GM19395 (cell line): ENCODE results near the gene HOXB6.

Experiments used
- ATAC-seq: cut with Tn5 transposase; IDR thresholded peaks from one replicate; pipeline ENCODE4 v1.9.1; 2021; ENCODE audit warnings: mild to moderate bottlenecking, moderate library complexity; ENCODE audit not compliant: unreplicated experiment

Gene HOXB6

DNA sequence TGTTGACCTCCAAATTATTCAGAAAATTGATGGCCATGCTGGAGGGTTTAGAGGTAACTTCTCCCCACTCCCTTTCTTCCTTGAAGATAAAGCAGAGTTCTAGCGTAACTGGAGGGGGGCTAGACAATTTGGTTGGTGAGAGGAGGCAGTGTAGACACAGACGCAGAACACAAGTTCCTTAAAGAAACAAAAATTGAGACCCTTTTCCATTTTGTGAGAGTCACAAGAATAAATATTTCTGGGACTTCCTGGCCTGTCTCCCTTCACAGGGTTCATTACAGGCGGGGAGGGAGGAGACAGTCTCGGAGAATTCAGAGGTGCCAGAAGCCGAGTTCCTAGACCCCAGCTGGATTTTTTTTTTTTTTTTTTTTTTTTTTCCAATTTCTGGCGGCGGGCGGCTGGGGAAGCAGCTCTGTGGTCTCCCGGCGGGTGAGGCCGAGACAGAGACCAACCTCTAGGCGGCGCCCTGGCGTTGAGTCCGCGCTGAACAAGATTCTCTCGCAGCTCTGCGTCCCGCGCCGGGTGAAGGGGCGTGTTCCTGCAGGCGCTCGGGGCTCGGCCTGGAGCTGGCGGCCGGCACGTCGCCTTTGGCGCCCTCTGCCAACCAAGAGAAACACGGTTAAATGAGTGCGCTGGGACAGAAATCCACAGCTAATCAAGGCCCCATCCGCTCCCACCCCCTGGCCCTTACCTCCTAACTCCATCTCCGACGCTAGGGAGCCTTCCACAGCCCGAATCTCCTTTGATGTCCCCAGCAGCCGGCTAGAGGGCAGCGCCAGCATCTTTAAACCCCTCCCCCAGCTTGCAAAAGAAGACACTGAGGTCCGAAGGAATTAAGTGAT is 31.6 kb upstream of the HOXB6 start:
- ATAC-seq: no peak

DNA sequence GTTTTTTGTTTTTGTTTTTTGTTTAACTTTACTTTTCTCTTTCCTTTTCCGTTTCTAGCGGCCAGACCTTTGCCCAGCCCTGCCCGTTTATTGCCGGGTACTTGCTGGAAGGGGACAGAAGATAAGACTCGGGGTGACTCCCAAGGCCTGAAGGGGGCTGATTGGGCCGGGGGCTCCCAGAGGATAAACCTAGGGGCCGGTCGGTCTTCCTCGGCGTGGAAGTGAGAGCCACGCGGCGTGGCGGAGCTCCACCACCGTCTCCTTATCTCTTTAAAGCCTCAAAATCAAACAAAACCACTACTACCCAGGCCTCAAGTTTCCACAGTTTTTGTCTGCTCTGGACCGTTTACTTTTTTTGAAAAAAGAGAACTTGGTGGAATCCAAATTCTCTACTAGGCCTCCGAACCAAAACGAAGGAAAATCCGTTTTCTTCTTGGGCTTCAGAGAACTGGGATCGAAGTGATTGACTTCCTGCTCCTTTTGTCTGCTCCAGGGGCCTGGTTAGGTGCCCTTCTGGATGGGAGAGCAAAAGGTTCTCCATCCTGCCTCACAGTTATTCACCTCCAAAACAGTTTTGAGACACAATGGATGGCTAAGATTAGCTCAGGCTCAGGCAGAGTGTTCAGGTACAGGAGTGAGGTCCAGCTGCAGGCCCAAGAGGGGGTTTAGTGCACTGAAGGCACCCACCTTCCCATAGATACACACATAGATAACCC is 29.9 kb upstream of the HOXB6 start:
- ATAC-seq: no peak

DNA sequence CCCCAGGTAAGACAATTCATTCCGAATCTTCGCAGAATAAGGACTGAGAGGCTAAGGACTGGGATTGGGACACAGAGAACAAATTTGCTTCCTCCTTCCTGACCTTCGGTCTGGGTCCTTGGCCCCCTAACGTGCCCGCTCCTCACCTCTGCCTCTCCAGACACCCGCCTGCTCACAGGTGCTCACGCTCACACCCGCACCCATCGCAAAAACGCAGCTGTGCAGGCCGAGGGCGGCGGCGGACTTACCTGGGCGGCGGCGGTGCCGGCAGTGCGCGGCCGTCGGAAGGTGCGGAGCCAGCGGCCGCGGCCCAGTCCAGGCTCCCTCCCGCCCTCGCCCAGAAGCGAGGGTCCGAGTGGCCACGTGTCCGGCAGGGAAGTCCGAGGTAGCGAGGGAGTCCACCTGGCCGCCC is 28.5 kb upstream of the HOXB6 start:
- no peak for ATAC-seq

DNA sequence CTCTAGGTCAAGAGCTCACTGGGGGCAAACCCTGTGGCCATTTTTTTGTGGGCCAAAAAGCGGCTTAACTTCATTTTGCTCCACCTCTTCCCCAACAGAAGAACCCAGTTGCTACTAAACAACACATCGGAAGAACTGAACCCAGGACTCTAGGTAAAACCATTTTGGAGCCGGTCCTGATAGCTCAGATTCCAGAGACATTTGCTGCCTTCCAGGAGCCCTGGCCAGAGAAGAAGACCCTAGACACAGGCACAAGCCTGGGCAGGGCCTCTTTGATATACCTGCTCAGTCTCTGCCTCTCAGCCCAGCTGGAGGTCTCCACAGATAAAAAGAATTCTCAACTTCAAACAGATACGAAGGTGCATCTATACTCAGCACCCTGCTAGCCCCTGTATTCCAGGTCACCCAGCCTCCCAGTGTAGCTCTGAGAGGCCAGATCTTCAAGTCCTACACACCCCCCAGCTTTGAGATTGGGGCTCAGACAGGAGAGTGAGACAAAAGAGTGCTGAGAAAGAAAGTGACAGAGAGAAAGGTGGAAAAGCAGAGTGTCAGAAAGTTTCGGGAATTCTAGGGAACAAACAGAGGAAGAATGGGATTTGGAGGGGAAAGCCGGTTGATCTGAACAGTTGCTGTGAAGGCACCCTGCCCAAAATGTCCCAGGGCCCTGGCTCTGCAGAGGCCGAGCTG is 27.9 kb upstream of the HOXB6 start:
- ATAC-seq: no peak

DNA sequence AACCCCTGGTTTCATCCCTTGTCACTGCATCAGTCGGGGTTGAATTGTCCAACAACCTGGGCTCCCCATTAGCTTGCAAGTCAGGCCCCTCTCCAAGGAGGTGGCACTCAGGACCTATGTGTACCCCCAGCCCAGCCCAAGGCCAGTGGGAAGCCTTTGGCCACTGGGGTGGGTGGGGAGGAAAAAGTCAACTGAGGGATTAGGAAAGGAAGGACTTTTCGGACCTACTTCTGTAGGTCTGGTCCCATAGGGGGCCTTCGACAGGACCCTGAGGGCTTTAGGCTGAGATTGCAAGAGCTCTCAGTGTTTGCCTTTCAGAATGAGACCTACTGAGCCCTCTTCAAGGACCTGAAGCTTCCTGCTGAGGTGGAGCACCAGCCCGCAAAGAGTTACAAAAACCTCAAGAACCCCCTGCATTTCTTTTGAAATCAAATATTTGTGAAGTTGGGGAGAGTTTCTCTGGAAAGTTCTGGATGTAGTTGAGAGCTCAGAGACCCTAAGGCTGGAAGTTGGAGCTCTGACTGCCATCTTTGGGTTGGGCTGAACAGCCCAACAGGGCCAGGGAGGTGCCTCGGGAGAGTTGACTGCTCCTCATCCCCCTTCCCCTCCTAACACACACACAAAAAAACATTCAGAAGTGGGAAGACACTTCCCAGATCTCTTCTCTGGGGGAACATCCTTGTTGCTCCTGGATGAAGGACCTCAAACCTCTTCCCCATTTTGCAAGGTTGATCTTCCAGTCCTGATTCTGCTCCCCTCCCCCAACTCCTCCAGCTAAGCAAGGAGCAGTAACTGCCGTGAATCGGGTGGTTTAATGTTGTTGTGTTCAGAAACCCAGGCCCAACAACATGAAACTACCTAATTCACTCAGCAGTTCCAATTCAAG is 27.1 kb upstream of the HOXB6 start:
- ATAC-seq: no peak

DNA sequence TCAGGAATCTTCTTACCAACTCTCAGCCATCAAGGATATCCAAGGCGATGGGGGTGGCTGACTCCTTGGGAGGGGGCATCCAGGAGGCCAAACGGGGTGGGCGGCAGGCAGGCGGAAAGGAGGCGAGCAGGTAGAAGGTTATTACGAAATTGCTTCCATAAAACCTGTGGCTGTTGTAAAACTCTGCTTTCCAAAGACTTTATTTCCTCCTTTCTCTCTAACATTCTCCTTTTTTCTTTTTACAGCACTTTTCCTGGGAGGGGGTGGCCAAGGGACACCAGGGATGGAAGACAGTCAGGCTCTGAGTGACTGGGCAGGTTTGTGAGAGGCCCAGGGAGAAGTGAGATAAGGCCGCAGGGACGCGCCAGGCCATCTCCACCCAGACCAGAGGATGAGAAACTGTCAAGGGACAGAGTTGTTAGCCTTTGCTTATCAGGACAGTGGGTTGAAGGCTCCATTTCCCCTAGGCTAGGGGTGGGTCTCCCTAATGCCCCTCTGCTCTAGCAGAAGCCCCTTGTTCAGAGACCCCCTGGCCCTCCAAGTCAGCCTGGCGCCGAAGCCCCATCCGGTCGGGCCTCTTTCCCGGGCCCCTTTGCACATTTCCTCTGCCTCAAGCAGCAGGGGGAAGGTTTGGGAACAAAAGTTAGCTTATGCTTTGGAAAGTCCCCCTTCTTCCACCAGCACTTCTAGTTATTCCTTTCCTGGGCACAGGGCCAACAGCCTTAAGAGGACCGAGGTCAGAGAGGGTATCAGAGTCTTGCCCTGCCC is 26.3 kb upstream of the HOXB6 start:
- ATAC-seq: no peak

DNA sequence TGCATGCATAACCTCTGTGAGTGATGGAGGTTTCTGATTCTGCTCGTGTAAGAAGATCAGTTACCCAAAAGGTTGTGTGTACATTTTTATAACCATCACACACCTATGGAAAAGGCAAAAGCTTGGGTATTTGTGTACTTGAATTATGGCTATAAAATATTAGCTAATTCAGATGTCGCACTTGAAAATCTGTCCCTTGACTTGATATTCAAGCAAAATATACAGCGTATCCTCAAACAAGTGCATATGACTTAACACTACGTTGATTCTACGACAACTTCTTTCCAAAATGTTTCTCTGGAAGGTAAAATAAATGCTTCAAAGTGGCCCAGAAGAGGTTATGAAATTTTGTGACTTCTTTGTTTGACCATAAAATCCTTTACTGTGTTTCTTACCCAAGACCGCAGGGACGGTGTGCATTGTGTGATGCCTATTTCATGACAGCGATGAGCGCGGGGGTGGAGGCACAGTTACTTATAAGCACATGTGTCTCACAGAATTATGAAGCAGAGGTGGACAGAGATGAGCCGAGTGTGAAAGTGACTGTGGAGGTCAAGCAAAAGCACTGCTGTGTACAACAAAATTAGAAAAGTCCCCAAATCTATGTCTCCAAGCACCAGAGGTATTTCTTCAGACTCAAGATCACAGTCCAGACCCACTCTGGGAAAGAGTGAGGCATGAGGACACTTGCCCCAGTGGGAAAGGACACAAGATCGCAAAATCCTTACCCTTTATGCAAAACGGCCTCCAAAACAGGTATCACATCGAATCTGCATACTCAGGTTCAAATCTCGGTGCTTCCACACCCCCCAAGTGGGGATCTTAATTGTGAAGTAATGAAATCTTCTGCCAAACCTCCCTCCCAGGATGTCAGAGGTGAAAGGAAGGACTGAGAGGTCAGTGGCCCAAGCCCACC is 25.5 kb upstream of the HOXB6 start:
- ATAC-seq: no peak

DNA sequence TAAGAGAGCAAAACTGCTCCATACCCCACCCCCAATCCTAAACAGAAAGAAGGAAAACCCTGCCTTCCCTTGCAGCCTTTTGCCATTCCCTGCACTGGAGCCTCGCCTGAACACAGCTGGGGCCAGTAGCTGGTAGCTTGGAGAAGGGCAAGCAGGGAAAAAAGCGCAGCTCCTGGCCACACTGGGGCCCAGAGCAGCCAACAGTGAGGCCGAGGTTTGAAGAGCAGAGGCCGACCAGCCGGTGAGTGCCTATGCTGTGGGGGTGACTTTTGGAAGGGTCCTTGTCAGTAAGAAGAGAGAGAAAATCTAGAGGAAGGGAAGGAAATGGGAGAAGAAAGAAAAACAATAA is 24.6 kb upstream of the HOXB6 start:
- ATAC-seq: no peak

DNA sequence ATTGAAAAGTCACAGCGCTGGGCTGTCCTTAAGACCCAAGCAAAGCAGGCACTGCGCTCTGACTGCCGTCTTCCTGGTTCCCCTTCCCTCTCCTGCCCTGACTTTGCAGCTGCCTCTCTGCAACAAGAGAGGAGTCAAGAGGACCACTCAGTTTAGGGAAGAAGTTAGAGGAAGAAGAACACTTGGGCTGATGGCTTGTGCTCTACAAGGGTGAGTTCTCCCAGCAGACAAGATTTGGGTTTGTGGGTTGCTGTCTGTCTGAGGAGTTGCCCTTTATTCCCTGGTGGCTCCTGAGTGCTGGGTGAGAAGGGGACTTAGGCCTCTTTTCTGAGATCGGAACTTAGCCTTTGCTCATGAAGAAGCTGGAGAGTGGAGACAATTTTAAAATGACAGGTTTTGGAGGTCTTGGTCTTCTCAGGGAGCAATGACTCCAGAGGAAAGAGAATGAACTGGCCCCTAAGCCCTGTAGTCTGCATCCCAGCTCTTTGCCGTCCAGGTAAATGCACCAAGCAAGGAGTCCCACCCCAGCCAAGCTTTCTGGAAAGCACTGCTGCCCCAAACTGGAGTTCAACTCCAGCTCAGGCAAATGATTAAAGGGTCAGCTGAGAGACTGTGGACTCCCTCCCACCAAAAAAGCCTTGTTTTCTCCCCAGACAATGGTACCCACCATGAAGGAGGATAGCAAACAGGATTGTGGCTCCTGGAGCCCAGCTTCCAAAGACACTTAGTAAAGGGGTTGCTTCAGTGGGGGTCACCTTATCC is 24.0 kb upstream of the HOXB6 start:
- ATAC-seq: no peak

DNA sequence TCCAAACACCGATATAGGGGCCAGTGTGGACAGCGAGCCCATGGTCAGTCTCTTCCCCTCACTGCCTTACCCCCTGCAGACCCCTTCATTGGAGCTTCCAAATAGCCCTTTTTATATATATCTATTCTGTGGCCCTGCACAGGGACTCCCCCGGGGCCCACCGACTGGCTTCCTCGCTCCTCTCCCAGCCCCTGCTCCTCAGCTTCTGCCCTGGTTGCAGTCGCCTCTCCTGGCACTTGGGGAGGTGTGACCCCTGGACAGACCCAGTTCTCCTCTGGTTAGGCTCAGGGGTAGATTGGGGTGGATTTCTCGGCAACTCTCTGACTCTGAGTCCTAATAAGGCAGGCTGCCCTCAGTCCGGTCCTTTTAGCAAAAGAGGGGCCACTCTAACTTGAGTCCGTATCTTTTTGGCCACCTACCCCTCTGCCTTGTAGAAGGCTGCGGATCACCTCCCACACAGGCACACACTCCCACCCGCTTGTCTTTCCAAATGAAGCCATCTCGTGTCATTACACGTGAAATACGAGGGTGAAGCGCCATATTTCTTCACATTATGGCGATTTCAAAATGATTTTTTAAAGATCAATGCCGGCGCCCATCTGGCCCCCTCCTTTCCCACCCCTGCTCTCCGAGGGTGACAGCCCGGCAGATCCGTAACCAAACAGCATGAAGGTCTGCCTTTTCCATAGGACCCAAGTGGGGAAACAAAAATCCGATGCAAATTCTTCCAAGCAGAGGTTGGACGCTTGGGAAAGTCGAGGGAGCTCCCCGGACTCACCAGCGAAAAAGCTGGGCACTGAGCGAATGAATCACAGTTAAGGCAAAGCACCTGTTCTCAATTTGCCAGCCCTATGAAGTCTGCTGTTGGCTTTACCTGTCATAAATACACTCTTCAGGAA is 23.1 kb upstream of the HOXB6 start:
- ATAC-seq: no peak

DNA sequence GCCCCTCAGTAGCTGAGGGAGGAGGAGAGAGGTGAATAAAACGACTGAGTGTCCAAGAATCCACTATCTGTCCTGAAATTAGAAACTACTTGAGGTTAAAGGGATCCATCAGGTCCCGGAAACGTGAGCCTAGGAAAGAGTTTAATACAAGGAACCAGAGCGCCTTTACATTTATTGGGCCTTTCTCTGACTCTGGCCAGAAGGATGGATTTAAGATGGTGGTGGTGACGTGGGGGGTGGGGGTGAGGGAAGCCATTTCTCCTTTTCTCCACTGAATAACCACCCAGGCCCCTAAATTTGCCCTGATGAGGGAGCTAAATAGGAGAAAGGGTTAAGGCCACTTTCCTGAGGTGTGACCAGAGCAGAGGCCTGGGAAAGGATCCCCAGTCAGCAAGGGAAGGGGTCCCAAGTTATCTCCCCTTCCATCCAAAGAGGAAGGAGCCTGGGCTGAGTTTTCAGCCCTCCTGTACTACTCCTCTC is 22.4 kb upstream of the HOXB6 start:
- no peak for ATAC-seq

DNA sequence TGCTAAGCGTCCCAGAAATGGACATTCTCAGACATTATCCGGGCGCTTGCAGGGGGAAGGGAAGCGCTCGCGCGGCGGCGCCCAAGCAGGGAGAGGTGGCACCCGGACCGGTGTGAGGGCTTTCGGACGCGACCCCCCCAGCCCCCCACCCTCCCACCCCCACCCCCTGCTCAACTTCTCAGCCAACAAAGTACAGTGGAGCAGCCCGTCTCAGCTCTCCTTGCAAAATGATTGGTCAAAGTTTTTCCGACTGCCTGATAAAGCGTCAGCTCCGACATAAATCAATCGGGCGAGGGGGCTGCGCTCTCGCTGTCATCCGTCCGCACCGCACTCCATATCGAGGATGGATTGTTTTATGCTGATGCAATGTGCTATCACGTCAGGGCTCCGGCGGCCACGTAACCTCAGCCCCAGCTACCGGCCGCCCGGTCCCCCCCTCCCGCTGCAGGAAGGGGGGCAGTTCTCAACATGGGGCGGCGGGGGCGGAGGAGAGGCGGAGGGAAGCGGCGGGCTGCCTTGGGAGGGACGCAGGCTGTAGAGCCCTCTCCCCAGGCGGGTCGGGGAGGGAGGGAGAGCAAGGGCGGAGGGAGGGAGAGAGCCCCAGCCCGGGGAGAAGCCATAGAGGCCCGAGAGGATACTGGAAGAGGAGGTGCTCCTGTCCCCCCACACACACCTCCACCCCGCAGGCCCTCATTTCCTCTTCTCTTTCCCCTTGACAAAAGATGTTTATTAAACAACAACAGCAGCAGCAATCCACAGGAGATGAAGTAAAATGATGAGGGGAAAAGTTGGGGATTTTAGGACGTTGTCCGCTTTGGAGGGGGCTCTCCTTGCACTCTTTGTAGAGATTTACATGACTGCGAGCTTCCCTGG is 21.7 kb upstream of the HOXB6 start, which contains the start of gene HOXB9:
HOXB9 (minus strand) TSS at position 114 of the 873 bp plus-strand sequence; CDS start at position 25, 89 bp downstream.
- no peak for ATAC-seq

DNA sequence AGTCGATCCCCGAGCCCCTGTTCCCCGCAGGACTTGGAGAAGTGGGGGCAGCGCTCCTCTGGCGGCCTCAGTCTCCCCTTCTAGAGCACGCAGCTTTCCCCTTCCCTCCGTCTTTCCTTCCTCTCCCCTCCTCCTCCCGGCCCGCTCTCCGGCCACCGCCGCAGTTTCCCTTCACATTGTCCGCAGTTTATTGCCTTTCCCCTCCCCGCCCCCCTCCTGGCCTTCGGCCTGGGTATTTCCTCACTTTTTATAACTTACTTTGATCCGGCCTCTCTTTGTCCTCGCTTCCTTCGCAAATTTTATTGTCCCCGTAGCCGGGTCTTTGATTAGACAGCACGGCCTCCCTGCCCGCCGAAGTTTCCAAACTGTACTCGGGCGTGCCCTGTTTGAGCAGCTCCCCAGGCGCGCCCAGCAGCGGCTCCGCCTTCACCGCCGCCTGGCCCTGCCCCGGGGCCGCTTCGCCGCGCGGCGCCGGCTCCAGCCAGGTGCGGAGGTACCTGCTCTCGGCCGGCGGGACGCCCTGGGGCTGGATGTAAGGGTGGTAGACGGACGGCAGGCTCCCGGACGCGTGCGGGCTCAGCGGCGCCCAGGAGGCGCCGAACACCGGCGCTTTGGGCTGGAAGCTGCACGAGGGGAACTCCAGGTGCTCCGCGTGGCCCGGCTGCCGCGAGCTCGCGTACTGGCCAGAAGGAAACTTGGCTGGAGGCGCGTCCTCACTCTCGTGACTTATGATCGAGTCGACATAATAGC is 20.9 kb upstream of the HOXB6 start:
- no peak for ATAC-seq

DNA sequence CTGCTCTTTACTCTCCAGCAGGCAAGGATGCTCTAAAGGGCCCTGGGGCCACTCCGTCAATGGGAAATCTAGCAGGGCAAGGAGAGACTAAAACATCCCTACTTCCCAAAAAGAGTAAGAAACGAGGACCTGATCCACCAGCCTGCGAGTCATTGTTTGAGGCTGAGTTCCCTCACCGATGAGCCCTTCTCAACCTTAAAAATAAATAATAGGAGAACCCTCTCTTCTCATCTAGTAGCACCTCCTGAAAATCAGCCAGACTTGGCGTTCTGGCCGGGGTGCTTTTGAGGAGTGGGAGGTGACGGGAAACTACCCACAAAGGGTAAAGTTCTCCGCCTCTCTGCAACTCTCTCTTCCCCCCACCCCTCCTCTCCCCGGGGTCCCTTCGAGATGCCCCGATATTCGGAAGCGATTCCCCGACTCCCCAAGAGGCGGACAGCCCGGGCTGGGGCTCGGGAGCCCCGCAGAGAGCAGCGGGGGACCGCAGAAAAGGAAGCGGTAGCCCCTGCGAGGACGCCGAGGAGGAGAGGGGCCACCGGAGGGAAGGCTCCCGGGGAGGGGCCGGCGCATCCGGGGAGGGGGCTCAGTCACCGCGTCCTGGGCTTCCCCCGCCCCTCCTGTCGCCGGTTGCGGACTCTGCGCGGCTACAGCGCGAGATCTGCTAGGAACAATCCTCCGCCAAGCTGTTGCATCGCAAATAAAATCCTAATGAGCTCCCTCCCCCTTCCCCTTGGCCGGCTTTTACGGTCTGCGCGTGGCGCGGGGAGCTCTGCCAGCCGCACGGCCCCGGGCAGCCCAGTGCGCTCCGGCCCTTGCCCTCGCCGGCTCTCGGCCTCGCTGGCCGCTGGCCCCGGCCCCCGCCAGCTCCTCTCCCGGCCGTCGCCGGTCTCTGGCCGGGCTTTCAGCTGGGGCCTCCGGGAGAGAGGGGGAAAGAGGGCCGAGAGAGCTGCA is 20.0 kb upstream of the HOXB6 start:
- no peak for ATAC-seq
